MM.1S (cell line): ENCODE results near the gene SSBP2.

Experiments
- CTCF ChIP-seq: fragments of 300-600 bp; sonication (generic); IDR thresholded peaks from 2 replicates; pipeline ENCODE4 v1.5.1; 2016; ENCODE audit warnings: antibody characterized with exemption, low read length, mixed read lengths
- EZH2 ChIP-seq: fragments of 300-600 bp; sonication (generic); optimal IDR thresholded peaks from 2 replicates; pipeline ENCODE3; 2017; ENCODE audit warnings: low read depth, mild to moderate bottlenecking, antibody characterized with exemption, low read length, mixed read lengths
- EZH2phosphoT487 ChIP-seq: fragments of 300-600 bp; sonication (generic); IDR thresholded peaks from 2 replicates; pipeline ENCODE4 v1.6.1; 2018; ENCODE audit warnings: antibody characterized with exemption, low read length

GRCh38 chr5:81401266-81401665 lies 349.6 kb downstream of the SSBP2 start:
- TF ChIP-seq CTCF, result no peak
- no peak for TF ChIP-seq EZH2phosphoT487
- no peak for TF ChIP-seq EZH2
